Activated CD4-positive, CD25-positive, alpha-beta regulatory T cell treated with anti-CD3 and anti-CD28 coated beads, Interleukin-2, amount 50 U/mL, for 16 hours (primary cell): Measurements from ENCODE around the gene SLCO3A1.

Source experiments
- DNase-seq: peaks from one replicate; pipeline ENCODE4 v3.0.0-alpha.2; 2020; ENCODE audit warnings: low read depth, low spot score

Gene SLCO3A1

DNA sequence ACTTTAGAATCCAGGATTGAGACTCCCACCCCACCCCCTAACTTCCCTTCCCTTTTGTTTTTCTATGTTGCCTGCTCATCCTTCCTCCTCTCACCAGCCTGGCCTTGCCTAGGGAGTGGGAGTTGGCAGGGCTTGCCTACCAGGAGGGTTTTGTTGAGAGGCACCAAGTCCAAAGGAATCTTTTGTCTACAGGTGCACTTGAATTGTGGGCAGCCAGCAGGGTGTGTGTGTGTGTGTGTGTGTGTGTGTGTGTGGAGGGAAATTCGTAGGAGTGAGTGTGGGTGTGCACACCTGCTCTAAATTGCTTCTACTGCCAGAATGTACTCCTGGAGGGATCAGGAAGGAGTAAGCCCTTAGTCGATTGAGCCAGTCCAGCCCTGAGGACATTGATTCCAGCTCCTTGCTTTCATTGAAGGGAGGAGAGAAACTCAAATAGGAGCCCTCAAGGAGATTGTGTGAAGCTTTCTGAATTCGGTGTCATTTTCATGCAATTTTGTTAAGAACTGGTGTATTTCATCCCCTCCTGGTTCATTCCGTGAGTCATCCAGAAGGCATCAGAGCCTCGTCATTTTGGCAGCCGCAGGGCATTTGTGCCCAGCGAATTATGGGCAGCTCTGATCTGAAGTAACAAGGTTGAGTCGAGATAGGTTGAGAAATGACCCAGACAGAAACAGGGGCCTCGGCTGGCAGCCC lies 112.1 kb downstream of the SLCO3A1 start:
- no peak for DNase-seq

DNA sequence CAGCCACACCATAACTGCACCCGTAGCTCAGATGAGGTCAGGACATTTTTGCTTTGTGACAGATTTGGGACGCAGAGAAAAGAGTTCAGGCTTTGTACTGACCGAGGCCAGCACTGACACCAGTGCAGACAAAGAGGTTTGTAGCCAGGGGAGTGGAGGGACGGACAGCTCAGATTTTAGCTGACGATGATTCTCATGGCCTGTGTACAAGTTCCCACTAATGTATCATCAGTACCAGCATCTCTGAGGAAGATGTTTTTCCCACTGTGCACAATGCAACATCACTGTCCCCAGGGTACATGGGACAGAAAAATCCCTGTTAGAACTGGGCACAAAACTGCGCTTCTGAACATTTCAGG lies 112.7 kb downstream of the SLCO3A1 start:
- DNase-seq, result no peak

DNA sequence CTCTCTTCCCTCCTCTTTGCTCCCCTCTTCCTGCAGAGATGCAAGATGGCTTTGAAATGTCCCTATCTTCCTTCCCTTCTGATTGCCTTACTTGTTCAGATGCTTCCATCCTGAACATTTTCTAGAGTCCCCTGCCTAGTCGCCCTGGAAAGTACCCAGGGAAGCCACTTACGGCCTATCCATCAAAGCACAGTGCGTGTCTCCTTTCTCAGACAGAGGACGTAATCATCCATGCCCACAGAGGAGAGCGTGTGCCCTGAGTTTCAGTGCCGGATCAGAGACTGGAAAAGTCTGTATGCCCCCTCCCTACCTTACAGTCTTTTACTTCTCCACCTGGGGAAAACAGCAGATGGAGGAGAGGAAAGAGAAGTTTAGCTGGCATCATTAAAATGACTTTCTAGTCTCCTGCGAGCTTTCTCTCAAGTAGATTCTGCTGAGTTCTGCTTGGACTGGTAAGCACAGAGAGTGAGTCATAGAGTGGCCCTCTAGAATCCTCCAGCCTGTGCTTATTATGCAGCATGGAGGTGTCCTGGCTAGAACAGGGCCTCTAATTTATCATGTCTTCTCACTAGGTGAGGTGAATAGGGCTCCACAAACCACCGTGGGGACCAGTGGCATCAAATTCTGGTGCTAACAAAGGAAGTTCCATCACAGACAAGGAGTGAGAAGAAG lies 114.6 kb downstream of the SLCO3A1 start:
- DNase-seq, result no peak

DNA sequence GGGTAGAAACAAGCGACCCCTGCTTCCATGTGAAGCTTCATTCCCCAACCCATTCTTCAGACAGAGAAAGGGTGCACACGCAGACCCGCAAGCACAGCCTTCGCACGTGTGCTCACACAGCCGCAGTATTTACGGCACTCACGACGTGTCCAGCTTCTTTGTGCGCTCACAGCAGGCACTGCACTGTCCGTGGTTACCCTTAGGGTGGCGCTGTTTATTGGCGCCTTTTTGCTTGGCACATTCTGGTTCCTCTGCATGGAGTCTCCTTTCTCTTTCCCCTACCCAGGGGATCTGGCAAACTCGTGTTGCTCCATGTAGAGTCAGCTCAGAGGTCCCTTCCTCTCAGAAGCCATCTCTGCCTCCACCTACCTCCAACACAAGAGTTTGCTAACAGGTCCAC lies 115.1 kb downstream of the SLCO3A1 start:
- no peak for DNase-seq

DNA sequence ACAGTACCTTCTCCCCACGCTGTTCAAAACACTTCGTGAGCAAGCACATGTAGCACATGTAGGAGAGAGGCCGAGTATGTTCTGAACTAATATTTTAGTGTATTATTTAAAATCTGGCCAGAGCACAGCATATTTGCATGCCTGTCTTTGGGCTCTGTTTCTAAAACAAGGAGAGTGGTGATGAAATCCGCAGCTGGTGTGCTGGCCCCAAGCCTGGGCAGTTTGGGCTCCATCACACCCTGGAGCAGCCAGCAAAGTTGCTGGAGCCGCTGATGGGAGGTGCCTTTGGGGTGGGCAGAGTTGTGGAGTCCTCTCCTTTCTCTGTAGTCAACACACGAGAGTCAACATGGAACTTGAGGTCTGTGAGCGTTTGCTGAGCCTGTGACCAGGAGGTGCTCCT lies 116.6 kb downstream of the SLCO3A1 start:
- no peak for DNase-seq

DNA sequence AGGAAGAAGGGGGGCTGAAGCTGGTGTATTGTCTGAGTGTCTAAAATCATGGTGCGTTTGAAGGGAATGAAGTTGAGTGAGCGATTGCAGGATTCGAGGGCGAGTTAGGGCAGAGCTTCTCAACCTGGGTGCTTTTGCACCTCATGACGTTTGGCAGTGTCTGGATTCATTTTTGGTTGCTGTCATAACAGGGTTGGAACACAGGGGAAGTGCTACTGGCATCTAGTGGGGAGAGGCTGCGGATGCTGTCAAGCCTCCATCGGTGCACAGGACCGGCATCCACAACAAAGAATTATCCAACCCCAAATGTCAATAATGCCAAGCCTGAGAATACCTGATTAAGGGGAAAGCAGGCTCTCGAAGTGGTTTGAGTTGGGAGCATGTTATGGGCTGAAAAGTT lies 120.0 kb downstream of the SLCO3A1 start:
- DNase-seq, result no peak

DNA sequence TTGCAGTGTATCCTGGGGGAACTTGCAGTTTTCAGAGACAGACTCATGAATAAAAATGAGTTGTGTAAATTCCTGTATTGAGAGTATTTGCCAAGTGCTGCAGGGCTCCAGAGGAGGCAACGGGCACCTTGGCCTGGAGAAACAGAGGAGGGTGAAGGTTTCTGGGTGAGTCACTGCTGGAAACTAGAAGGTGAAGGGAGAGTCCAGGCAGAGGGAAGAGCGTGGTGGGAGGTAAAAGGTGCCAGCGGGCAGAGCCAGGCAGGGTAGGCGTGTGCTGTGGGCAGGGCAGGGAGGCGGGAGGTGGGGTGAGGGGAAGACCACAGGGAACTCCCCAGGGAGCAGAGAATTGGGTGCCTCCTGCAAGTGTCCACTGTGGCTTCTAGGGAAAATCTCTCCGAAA lies 120.8 kb downstream of the SLCO3A1 start:
- no peak for DNase-seq

DNA sequence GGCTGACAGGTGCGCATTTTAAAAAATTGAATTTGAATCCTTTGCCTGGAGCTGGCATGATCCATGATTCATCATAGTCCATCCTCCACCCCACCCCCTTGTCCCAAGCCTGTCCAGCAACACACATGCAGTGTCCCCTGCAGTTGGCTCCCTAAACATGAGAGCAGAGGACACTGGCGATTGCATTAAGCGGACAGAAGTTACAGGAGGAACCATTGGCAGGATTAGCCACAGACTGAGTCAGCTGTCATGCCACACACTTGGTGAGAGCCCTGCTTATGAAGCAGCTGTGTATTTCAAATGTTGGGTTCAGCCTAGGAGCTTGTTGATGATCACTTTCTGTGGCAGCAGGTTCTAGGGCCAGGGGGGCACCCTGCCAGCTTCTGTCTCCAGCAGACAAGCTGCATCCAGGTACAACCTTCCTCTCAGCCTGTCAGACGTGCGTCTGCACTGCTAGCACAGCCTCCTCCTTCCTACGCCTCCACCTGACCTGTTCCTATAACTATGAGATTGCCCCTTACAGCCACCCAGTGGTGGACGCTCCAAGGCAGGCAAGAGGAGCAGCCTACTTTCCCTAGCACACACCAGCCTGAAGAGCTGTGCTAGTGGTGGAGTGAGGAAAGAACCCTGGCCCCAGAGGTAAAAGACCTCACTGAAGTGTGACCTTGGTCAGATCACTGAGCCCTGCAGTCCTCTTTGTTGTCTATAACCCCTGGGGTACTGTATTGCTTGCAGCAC lies 121.9 kb downstream of the SLCO3A1 start:
- no peak for DNase-seq

DNA sequence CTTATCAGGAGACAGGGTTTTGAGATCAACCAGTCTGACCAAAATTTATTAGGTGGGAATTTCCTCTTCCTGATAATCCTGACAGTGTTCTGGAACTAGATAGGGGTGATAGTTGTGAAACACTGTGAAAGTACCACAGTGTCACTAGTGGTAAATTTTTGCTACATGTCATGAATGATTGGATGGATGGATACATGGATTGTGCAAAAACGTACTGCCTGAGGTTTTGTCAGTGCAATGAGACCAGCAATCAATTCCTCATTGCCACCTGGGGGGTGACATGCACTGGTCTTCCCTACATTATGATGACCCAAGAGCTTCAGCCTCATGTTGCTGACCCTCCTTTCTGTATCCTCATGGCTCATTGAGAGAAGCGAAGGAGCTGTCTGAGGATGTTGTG lies 123.5 kb downstream of the SLCO3A1 start:
- no peak for DNase-seq

DNA sequence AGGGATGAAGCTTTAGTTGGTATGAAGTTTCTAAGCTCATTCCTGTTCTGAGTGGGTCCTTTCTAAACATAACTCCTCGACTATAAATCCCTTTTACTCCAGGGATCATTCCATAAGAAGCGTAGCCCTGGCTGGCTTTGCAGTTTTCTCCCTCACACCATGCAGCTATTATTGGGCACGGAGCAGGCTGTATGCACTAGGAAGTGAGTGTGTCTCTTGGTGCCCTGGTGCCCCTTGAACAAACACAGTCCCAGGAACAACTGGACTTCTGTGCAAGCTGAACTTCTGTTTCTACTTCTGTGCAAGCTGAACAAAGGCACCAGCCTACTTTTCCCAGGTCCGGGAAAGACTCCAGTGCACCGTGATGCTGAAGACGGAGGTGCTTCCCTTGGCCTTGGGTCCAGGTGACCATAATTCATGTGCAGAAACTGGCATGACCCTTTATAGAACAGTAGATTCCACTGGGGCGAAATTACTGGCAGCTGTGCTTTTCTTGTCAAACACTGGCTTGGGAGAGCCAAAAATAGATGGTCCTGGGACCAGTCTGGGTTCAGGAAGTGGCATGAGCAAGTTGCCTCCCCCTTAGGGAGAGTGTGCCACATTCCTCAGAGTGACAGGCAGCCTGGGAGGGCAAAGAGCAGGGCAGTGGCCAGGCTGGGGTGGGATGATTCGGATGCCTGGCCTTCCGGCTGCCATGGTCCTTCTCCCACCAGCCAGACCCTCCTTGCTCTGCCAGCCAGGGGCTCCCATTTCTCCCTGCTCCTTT lies 127.2 kb downstream of the SLCO3A1 start:
- DNase-seq, result no peak

DNA sequence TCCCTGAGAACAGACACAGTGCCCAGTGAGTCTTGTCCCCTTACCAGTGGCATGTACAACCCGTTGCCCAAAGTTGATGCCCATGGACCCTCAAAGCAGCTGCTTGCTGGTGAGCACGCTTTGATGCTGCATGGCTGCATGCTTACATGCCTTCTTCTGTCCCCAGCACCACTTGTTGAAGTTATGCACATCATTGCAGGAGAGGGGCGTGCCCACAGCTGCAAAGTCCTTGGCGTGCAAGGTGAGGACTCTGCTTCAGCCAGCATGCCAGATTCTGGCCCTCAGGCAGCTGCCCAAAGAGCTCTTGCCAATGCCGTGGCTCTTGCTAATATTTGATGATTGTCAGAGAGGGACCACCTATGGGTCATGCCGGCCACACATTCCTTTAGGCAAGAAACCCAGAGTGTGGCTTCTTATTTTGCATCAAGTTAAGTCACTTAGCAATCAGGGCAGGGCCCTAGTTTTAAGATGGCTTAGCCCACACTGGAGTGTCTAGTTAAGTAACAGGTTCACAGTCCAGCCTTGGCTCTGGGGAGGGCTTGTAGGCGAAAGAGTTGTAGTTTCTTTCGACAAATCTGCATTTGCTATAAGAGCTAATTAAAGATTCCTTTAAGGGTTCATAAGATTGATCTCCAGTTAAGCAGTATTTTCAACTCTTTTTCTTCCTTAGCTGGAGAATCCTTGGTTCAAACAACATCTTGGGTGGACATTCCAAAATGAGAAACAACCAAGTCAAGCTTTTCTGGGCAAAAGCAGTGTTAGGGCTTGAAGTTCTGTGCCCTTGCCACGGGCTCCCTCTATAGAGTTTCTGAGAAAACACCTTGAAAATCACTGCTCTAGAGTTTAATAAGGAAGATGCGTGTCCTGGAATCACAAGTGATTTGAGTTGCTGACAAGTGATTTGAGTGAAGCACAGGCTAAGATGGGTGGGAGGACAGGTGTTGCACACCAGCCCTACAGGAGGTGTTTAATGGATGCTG lies 128.6 kb downstream of the SLCO3A1 start:
- no peak for DNase-seq

DNA sequence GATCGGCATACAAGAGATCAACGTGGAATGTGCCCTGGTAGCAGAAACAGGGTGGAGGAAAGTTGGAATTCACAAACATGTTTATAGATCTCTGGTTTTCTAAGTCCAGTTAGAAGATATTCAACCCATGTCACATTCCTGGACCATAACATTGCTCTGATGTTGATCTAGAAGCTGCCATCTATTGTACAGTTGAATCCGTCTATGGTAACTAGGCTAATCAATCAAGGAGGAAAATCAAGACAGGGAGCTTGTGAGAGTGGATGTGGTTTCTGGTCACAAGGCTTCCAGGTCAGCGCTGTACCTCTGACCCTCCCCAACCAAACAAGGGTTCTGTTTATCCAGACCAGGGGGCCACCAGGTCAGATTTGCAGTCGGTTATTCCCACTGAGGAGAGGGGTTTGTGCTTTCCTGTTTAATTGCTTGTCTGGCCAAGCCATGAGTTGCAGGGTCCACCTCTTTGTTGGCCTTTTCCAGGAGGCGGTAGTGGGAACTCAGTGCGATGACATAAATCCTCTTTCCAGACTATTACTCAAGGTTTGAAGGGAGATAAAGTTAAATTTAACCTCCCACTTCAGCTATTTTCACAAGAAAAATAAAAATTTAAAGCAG lies 130.3 kb downstream of the SLCO3A1 start:
- DNase-seq, result no peak

DNA sequence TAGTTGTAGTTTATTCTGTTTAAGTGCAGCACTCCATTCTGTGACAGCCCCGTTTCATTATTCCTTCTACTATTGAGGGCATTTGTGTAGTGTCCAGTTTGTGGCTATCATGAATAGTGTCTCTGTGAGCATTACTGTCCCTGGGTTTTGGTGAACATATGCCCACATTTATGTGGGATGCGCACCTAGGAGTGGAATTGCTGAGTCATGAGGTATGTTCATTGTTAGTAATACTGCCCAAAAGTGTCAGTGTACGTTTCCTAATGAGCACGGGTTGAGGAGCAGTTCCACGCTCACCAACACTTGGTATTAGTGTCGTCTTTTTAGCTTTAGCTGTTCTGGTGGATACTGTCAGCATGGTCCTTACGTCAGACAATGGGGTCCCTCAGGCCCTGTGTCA lies 131.8 kb downstream of the SLCO3A1 start:
- DNase-seq, result no peak

DNA sequence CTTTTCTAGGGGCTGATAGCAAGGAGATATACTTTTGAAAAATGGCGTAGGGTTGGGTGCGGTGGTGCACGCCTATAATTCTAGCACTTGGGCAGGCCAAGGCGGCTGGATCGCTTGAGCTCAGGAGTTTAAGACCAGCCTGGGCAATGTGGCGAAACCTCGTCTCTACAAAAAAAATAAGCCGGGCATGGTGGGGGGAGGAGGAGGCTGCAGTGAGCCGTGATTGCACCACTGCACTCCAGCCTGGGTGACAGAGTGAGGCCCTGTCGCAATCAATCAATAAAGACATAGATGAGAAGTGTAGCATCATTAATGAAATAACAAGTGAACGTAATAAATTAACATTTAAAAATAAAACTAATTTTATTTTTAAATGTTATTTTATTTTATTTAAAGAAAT lies 134.6 kb downstream of the SLCO3A1 start:
- no peak for DNase-seq

DNA sequence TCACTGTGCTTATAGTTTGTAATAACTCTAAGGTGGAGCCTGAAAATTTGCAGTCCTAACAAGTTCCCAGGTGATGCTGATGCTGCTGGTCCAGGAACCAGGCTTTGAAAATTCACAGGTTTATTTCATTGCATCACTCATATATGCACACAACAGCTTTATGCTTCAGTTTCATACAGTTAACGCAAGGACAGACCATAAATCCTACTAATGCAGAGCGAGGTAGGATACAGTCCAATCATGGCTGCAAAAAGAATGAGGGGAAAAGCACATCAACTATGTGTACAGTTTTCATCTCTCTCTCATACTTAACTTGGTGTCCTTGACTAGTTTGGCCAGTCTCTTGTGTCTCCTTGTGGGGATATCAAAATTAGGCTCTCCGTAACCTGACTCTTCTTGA lies 135.1 kb downstream of the SLCO3A1 start:
- no peak for DNase-seq

DNA sequence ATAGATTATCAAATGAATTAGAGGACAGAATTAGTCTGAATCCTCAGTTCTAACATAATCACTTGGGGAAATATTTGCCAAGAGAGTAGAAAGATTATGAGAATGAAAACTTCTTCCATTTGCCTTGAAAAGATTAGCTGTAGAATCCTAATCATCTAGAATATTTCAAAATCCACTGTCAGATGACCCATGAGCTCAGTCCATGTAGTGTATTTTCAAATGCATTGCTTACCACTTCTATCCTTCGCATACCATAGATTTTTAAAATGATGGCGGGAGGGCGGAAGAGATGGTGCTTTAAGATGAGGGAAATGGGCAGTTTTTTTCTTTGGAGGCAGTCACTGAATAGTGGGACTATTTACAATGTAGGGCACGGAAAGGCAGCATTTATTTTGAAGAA lies 136.3 kb downstream of the SLCO3A1 start:
- no peak for DNase-seq

DNA sequence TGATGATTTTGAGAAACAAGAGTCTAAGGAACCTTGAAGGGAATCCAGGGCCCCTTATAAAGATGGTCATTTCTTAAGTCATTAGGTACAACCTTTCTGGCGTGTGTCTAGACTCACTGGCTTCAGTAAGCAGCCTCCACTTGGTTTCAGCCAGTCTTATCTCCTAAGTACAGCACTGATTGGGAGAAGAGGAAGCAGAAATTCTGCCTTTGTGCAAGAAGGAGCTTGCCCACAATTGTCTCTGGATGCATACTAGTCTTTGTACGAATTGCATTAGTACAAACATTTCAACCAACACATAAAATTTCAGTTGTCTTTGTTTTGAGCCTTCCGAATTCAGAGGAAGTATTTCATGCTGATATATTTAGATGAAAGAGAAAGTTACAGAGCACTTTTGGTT lies 139.4 kb downstream of the SLCO3A1 start:
- DNase-seq, result no peak

DNA sequence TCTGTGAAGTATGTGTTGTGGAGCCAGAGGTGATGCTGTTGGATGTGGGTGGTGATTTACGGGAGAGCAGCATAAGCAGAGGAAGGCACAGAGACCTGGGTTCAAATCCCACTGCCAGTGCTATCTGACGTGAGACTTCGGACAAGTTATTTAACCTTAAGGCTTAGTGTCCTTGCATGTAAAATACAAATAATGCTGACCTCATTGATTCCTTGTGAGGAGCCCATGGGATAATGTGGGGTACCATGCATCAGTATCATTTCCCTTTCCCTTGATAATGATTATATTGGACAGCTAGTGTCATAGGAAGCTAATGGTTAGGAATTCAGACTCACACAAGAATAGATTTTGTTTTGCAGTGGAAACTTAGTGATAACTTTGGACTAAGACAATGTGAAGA lies 141.6 kb downstream of the SLCO3A1 start:
- no peak for DNase-seq

DNA sequence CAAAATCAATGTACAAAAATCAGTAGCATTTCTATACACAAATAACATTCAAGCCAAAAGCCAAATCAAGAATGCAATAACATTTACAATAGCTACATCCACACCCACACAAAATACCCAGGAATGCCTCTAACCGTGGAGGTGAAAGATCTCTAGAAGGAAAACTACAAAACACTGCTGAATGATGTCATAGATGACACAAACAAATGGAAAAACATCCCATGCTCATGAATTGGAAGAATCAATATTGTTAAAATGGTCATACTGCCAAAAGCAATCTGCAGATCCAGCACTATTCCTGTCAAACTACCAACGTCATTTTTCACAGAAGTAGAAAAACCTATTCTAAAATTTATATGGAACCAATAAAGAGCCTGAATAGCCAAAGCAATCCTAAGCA lies 143.7 kb downstream of the SLCO3A1 start:
- DNase-seq, result no peak

DNA sequence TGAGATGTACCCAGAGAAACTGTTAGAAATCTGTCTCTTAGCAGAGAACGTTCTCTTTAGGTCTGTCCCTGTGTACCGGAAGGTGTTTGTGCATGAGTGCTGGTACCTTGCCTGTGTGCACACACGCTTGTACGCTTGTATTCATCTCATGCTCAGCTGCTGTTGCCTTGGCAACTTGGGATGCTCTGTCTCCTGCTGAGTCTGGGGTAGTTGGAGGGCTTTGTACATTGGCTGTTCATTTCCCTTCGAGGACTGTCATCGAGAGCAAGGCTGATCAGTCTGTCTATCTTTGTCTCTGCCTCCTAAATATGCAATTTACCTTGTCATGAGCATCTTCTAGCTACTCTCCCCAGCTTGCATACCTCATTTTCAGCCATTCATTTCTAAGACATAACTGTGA lies 147.2 kb downstream of the SLCO3A1 start:
- no peak for DNase-seq

DNA sequence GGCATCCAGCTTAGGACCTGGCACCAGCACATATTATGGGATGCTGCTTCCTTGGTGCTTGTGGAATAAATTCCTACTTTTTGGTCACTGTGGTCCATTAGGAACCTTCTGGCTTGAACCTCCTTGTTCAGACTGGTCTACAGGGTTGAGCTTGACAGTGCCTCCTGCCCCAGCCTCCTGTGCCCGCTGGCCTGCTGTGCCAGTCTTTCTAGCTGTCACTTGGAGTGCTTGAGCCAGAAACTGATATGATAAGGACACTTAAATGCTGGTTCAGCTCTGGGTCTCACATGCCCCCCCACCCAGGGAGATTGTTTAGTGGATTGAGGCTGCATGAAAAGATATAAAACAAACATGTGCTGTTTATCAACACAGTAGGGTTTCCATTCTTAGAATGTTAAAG lies 147.8 kb downstream of the SLCO3A1 start:
- no peak for DNase-seq
